OCI-LY3 (cell line): ENCODE data around the gene CACNA2D1.
"Not testable (repeated sequence)": the region's sequence is repeated elsewhere in the genome, so short reads cannot be mapped to it uniquely, and the experiment has no call there.

Source experiments
- H2AFZ ChIP-seq: fragments of 200-600, 300-600 bp; shearing (Covaris generic); 2 replicates; pipeline ENCODE4 v1.6.0; 2014; ENCODE audit warnings: antibody characterized with exemption, low read depth, low read length
- H3K27ac ChIP-seq: fragments of 200-600, 300-600 bp; sonication (generic); 2 replicates; pipeline ENCODE4 v1.5.1; 2014; ENCODE audit warnings: mild to moderate bottlenecking, low read length, moderate library complexity, mixed read lengths
- H3K27me3 ChIP-seq: fragments of 200-600, 300-600 bp; sonication (generic); 2 replicates; pipeline ENCODE4 v1.6.1; 2014; ENCODE audit warnings: low read depth, low read length, mixed read lengths
- H3K36me3 ChIP-seq: fragments of 200-600, 300-600 bp; sonication (generic); replicated peaks from 2 replicates; pipeline ENCODE3; 2014; ENCODE audit warnings: low read depth, low read length, mixed read lengths
- H3K4me1 ChIP-seq: fragments of 300-600, 200-600 bp; sonication (generic); 2 replicates; pipeline ENCODE4 v1.6.1; 2014; ENCODE audit warnings: low read length, mixed read lengths
- H3K4me2 ChIP-seq: fragments of 200-600, 300-600 bp; sonication (generic); 2 replicates; pipeline ENCODE4 v1.6.1; 2014; ENCODE audit warnings: low read length, mixed read lengths
- H3K4me3 ChIP-seq: fragments of 300-600, 200-600 bp; sonication (generic); 2 replicates; pipeline ENCODE4 v1.5.1; 2014; ENCODE audit warnings: antibody characterized with exemption, mild to moderate bottlenecking, low read length, moderate library complexity
- H3K79me2 ChIP-seq: fragments of 300-600, 200-600 bp; shearing (Covaris generic); 2 replicates; pipeline ENCODE4 v1.6.1; 2014; ENCODE audit warnings: mild to moderate bottlenecking, low read length, mixed read lengths
- H3K9ac ChIP-seq: fragments of 300-600, 200-600 bp; shearing (Covaris generic); 2 replicates; pipeline ENCODE4 v1.6.0; 2014; ENCODE audit warnings: mild to moderate bottlenecking, low read length, moderate library complexity
- H3K9me3 ChIP-seq: fragments of 200-600, 300-600 bp; shearing (Covaris generic); 2 replicates; pipeline ENCODE4 v1.6.1; 2014; ENCODE audit warnings: low read length, mixed read lengths; ENCODE audit not compliant: insufficient read depth
- H4K20me1 ChIP-seq: fragments of 200-600, 300-600 bp; sonication (generic); 2 replicates; pipeline ENCODE4 v1.6.1; 2016; ENCODE audit warnings: low read length, mixed read lengths; ENCODE audit not compliant: insufficient read depth
- EZH2phosphoT487 ChIP-seq: fragments of 200-600 bp; shearing (Covaris generic); IDR thresholded peaks from 2 replicates; pipeline ENCODE4 v1.6.1; 2018; ENCODE audit warnings: antibody characterized with exemption, mixed run types, low read depth
- TF ChIP-seq, protein P1 (sequence below): fragments of 200-600, 300-600 bp; sonication (generic); IDR thresholded peaks from 2 replicates; pipeline ENCODE4 v1.5.1; 2014; ENCODE audit warnings: antibody characterized with exemption, low read length, low read depth

CACNA2D1 gene

DNA sequence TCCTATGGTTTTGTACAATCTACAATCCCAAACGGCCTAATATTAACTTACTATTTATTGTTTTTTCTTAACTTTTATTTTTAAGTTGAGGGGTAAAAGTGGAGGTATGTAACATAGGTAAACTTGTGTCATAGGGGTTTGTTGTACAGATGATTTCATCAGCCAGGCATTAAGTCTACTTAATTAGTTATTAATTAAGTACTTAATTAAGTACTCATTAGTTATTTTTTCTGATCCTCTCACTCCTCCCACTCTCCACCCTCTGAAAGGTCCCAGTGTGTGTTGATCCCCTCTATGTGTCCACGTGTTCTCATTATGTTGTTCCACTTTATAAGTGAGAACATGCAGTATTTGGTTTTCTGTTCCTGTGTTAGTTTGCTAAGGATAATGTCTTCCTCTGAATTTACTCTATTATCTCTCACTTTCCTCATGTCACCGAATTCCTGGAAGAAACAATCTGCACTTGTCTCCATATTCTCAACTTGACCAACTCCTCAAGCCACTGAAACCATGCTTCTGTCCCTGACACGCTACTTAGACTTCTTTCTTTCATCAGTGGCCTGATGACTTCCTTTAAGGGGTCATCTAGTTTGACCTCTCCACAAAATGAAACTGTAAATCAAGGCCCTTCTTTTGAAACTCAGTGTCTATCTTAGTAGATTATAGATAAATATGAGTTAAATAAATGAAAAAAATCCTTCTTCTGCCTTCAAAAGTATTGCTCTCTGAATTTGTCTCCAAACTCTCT lies 9.1 kb downstream of the CACNA2D1 start:
- H3K4me2 ChIP-seq: no peak overlapping the region
- H3K27ac ChIP-seq: no peak overlapping the region
- H3K36me3 ChIP-seq: no peaks in the 10 kb centered on the region
- no peaks in the 10 kb centered on the region for H3K27me3 ChIP-seq
- H3K4me3 ChIP-seq: no peak overlapping the region
- no peak overlapping the region for H3K9ac ChIP-seq
- TF ChIP-seq EZH2phosphoT487: no peak
- TF ChIP-seq, protein P1, sequence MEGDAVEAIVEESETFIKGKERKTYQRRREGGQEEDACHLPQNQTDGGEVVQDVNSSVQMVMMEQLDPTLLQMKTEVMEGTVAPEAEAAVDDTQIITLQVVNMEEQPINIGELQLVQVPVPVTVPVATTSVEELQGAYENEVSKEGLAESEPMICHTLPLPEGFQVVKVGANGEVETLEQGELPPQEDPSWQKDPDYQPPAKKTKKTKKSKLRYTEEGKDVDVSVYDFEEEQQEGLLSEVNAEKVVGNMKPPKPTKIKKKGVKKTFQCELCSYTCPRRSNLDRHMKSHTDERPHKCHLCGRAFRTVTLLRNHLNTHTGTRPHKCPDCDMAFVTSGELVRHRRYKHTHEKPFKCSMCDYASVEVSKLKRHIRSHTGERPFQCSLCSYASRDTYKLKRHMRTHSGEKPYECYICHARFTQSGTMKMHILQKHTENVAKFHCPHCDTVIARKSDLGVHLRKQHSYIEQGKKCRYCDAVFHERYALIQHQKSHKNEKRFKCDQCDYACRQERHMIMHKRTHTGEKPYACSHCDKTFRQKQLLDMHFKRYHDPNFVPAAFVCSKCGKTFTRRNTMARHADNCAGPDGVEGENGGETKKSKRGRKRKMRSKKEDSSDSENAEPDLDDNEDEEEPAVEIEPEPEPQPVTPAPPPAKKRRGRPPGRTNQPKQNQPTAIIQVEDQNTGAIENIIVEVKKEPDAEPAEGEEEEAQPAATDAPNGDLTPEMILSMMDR: no peak
- no peaks in the 10 kb centered on the region for H3K4me1 ChIP-seq
- no peaks in the 10 kb centered on the region for H3K9me3 ChIP-seq
- H2AFZ ChIP-seq: no peak overlapping the region
- no peaks in the 10 kb centered on the region for H3K79me2 ChIP-seq
- H4K20me1 ChIP-seq: no peaks in the 10 kb centered on the region

DNA sequence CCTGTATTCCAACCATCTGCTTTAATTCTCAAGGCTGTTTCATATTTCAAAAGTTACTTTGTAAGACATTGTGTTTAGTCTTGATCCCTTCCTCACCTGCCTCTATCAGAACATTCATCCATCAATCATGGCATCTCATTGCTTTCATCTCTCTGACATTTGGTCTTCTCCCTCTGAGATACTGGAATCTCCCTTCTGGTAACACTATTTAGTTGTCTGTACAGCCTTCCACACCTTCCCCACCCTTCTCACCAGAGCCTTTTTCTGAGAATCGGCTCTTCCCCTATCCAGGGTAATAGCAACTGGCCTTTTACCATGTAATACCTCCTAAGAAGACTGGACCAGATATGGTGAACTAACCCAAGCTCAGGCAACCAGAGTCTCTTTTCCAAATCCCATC lies 10.1 kb downstream of the CACNA2D1 start:
- Histone ChIP-seq H3K27me3 (no peaks in the 10 kb centered on the region), H3K4me2 (no peak overlapping the region), H3K9me3 (no peaks in the 10 kb centered on the region), H3K27ac (no peak overlapping the region), H3K9ac (no peak overlapping the region), H3K36me3 (no peaks in the 10 kb centered on the region), H3K4me1 (0 out of 2 replicates have a peak, but pooled peaks cover 3% of the 10 kb centered on the region), H3K79me2 (no peaks in the 10 kb centered on the region), H2AFZ (no peak overlapping the region), H4K20me1 (no peaks in the 10 kb centered on the region), H3K4me3 (no peak overlapping the region)
- TF ChIP-seq EZH2phosphoT487: no peak
- TF ChIP-seq, protein P1: no peak

DNA sequence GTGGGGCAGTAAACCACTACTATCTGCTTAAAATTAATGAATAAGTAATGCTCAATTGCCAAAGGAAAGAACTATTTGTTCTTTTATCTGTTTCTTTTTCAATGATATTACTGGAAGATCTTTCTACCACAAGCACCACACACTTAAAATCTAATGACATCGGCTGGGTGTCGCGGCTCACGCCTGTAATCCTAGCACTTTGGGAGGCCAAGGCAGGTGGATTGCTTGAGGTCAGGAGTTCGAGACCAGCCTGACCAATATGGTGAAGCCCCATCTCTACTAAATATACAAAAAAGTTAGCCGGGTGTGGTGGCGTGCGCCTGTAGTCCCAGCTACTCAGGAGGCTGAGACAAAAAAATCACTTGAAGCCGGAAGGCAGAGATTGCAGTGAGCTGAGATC lies 10.8 kb downstream of the CACNA2D1 start:
- not testable (repeated sequence) for H2AFZ ChIP-seq, H3K4me2 ChIP-seq, H3K27me3 ChIP-seq, H4K20me1 ChIP-seq, H3K36me3 ChIP-seq, H3K9me3 ChIP-seq, H3K4me1 ChIP-seq, H3K4me3 ChIP-seq, H3K9ac ChIP-seq, H3K27ac ChIP-seq, H3K79me2 ChIP-seq

DNA sequence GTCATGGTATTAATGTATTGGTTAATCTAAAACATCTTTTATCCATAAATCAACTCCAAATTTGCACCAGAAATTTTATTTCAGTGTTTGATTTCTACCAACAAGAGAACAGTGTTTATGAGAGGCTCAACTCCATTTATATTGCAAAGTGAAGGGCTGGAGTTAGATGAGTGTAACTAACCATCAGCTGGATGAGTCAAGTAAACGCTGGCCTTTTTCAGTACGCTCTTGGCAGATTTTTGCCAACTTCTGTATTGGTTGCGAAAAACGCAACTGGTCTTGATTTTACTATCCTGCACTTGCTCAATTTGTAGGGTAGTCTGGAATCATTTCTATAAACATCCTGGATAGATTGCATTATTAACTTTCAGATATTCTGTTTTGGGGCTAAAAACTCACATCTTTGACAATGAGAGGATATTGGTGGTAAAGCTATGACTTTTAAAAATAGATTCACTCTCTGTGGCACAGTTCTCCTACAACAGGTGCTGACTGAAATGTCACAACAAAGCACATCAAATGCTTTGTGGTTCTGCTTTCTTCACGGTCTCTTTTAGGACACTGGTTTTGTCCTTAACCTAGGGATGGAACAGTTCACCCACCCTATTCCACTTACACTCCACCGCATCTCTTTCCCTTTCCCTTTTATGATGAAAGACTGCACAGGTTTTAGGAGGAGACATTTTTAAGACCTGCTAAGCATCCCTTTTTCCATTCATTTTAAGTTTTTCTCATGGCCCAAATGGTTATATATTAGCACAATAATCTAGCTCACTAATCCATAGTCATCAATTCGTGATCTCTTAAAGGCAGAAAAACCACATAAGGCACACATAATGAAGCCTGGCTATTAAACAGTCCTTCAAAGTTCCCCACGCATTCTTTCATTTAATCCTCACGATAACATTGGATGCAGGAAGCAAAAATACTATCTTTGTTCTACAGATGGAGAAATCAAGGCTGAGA lies 12.8 kb downstream of the CACNA2D1 start:
- no peak for TF ChIP-seq EZH2phosphoT487
- TF ChIP-seq, protein P1: no peak
- Histone ChIP-seq H3K27me3 (no peaks in the 10 kb centered on the region), H3K9ac (no peak overlapping the region), H3K4me1 (0 out of 2 replicates have a peak, but pooled peaks cover 3% of the 10 kb centered on the region), H3K79me2 (no peaks in the 10 kb centered on the region), H3K36me3 (no peaks in the 10 kb centered on the region), H4K20me1 (no peaks in the 10 kb centered on the region), H3K4me3 (no peak overlapping the region), H3K9me3 (no peaks in the 10 kb centered on the region), H2AFZ (no peak overlapping the region), H3K27ac (no peak overlapping the region), H3K4me2 (no peak overlapping the region)
